ENCODE measurements around the gene M1AP.

The M1AP gene

GRCh38 chr2:74530239-74531187 lies 117.6 kb downstream of the M1AP start:
- TF ChIP-seq SIN3A (IDR thresholded peaks at IDR 0.05; ENCODE audit: borderline replicate concordance, insufficient read depth, low read length) (peak; percentile 89; the same call in 1 of the 2 replicates), TAF1 (IDR thresholded peaks at IDR 0.05; ENCODE audit: borderline replicate concordance, insufficient read depth, low read length) (no peak)

- TF ChIP-seq SIN3A (IDR thresholded peaks at IDR 0.05; ENCODE audit: borderline replicate concordance, insufficient read depth, low read length), result peak; percentile 38; the same call in 1 of the 2 replicates
- TF ChIP-seq REST (IDR thresholded peaks at IDR 0.05; ENCODE audit: insufficient read depth in 1 of 2, low read depth in 2 of 2, low read length in 2 of 2), result 0 out of 4 replicates have a peak, but pooled peaks of 1 of the 2 experiments have one; percentile 10
- TF ChIP-seq POLR2AphosphoS5 (IDR thresholded peaks at IDR 0.05; ENCODE audit: low read depth, low read length), result peak; percentile 96
- TF ChIP-seq TAF1 (IDR thresholded peaks at IDR 0.05; ENCODE audit: borderline replicate concordance, insufficient read depth, low read length), result peak; percentile 67; the same call in 1 of the 2 replicates
- peak; percentile 69 for TF ChIP-seq FOXP2 (optimal IDR thresholded peaks at IDR 0.05; ENCODE audit: borderline replicate concordance, extremely low read depth, extremely low read length, insufficient read depth)
These were observed 118.5 kb downstream of the M1AP start, which contains the start of the genes AUP1 and HTRA2 for GRCh38 chr2:74529357-74530238. Gene AUP1, minus strand, starts transcription at chr2:74529706. Its CDS starts 77 bp downstream, at chr2:74529629. Gene HTRA2, plus strand, starts transcription at chr2:74529933. Its CDS starts 74 bp downstream, at chr2:74530007.

GRCh38 chr2:74528600-74529356 lies 119.4 kb downstream of the M1AP start:
- no peak for TF ChIP-seq POLR2AphosphoS5 (IDR thresholded peaks at IDR 0.05; ENCODE audit: low read depth, low read length)
- TF ChIP-seq SIN3A (IDR thresholded peaks at IDR 0.05; ENCODE audit: borderline replicate concordance, insufficient read depth, low read length), result no peak
- no peak for TF ChIP-seq FOXP2 (optimal IDR thresholded peaks at IDR 0.05; ENCODE audit: borderline replicate concordance, extremely low read depth, extremely low read length, insufficient read depth)
- TF ChIP-seq TAF1 (IDR thresholded peaks at IDR 0.05; ENCODE audit: borderline replicate concordance, insufficient read depth, low read length), result no peak
- no peak for TF ChIP-seq REST (IDR thresholded peaks at IDR 0.05; ENCODE audit: insufficient read depth in 1 of 2, low read depth in 2 of 2, low read length in 2 of 2)

- TF ChIP-seq TAF1 (IDR thresholded peaks at IDR 0.05; ENCODE audit: borderline replicate concordance, insufficient read depth, low read length), result no peak
- no peak for TF ChIP-seq REST (IDR thresholded peaks at IDR 0.05; ENCODE audit: insufficient read depth in 1 of 2, low read depth in 2 of 2, low read length in 2 of 2)
- TF ChIP-seq FOXP2 (optimal IDR thresholded peaks at IDR 0.05; ENCODE audit: borderline replicate concordance, extremely low read depth, extremely low read length, insufficient read depth), result no peak
- no peak for TF ChIP-seq SIN3A (IDR thresholded peaks at IDR 0.05; ENCODE audit: borderline replicate concordance, insufficient read depth, low read length)
- TF ChIP-seq POLR2AphosphoS5 (IDR thresholded peaks at IDR 0.05; ENCODE audit: low read depth, low read length), result no peak
These were observed 120.4 kb downstream of the M1AP start for GRCh38 chr2:74527741-74528140.
